Measurements from ENCODE around the gene GSG1. TPM values are rescaled to one million over a fixed set of nuclear protein-coding genes. Genes with fewer than 3 reads are reported as not detected.

Gene GSG1
- total RNA-seq, 2 experiments from 2014 or later: not detected

GRCh38 chr12:13133886-13134285 lies 30.4 kb upstream of the GSG1 start:
- H3K27ac Mint-ChIP-seq: no peak overlapping the region
- DNase-seq: no peak
- no peak overlapping the region for H3K4me3 Mint-ChIP-seq
- ChIA-PET CTCF (no interaction called here), POLR2A (no interaction called here)
- H3K27me3 Mint-ChIP-seq: peaks cover 24% of the 10 kb centered on the region
- no peaks in the 10 kb centered on the region for H3K9me3 Mint-ChIP-seq
- no peaks in the 10 kb centered on the region for H3K36me3 Mint-ChIP-seq (ENCODE audit: low read depth)
- H3K4me1 Mint-ChIP-seq: peaks cover 14% of the 10 kb centered on the region

GRCh38 chr12:13130981-13131380 lies 27.5 kb upstream of the GSG1 start:
- Mint-ChIP-seq H3K9me3 (no peaks in the 10 kb centered on the region), H3K36me3 (ENCODE audit: low read depth) (no peaks in the 10 kb centered on the region), H3K4me3 (no peak overlapping the region), H3K27me3 (peaks cover 28% of the 10 kb centered on the region), H3K27ac (no peak overlapping the region), H3K4me1 (peaks cover 18% of the 10 kb centered on the region)
- DNase-seq: no peak
- POLR2A ChIA-PET: no interaction called here
- CTCF ChIA-PET: no interaction called here

- Mint-ChIP-seq H3K27me3 (peaks cover 14% of the 10 kb centered on the region), H3K4me1 (peaks cover 18% of the 10 kb centered on the region), H3K4me3 (no peak overlapping the region), H3K9me3 (no peaks in the 10 kb centered on the region), H3K27ac (no peak overlapping the region), H3K36me3 (ENCODE audit: low read depth) (no peaks in the 10 kb centered on the region)
- no peak for DNase-seq
- CTCF ChIA-PET: no interaction called here
- POLR2A ChIA-PET: no interaction called here
These were observed 25.0 kb upstream of the GSG1 start for GRCh38 chr12:13128291-13128965.

- POLR2A ChIA-PET: no interaction called here
- H3K27me3 Mint-ChIP-seq: peaks cover 14% of the 10 kb centered on the region
These were observed 24.0 kb upstream of the GSG1 start for GRCh38 chr12:13127444-13127843.

GRCh38 chr12:13126494-13126893 lies 23.0 kb upstream of the GSG1 start:
- CTCF ChIA-PET: no interaction called here
- no peaks in the 10 kb centered on the region for H3K9me3 Mint-ChIP-seq

More at GRCh38 chr12:13127444-13127843, 24.0 kb upstream of the GSG1 start:
- H3K9me3 Mint-ChIP-seq: no peaks in the 10 kb centered on the region
- DNase-seq: no peak
- H3K27ac Mint-ChIP-seq: no peak overlapping the region
- H3K36me3 Mint-ChIP-seq (ENCODE audit: low read depth): no peaks in the 10 kb centered on the region
- no peak overlapping the region for H3K4me3 Mint-ChIP-seq
- H3K4me1 Mint-ChIP-seq: peaks cover 18% of the 10 kb centered on the region
- CTCF ChIA-PET: no interaction called here

GRCh38 chr12:13125996-13126395 lies 22.5 kb upstream of the GSG1 start:
- peaks cover 13% of the 10 kb centered on the region for H3K27me3 Mint-ChIP-seq
- H3K27ac Mint-ChIP-seq: no peak overlapping the region
- no peaks in the 10 kb centered on the region for H3K36me3 Mint-ChIP-seq (ENCODE audit: low read depth)
- POLR2A ChIA-PET: no interaction called here
- no peaks in the 10 kb centered on the region for H3K9me3 Mint-ChIP-seq
- peaks cover 10% of the 10 kb centered on the region for H3K4me1 Mint-ChIP-seq
- CTCF ChIA-PET: no interaction called here
- no peak for DNase-seq
- H3K4me3 Mint-ChIP-seq: no peak overlapping the region

More at GRCh38 chr12:13126494-13126893, 23.0 kb upstream of the GSG1 start:
- Mint-ChIP-seq H3K4me1 (peaks cover 15% of the 10 kb centered on the region), H3K36me3 (ENCODE audit: low read depth) (no peaks in the 10 kb centered on the region), H3K27ac (no peak overlapping the region), H3K27me3 (peaks cover 14% of the 10 kb centered on the region), H3K4me3 (no peak overlapping the region)
- no peak for DNase-seq
- POLR2A ChIA-PET: no interaction called here

GRCh38 chr12:13124656-13125505 lies 21.4 kb upstream of the GSG1 start:
- ChIA-PET CTCF (interaction anchor here (1.2 kb wide), 1 partner anchor 71 kb away, joined by 3 read pairs; the partner anchor contains the start of gene EMP1), POLR2A (no interaction called here)
- H3K27ac Mint-ChIP-seq: no peak overlapping the region
- no peaks in the 10 kb centered on the region for H3K9me3 Mint-ChIP-seq
- H3K4me1 Mint-ChIP-seq: peaks cover 9% of the 10 kb centered on the region
- no peak overlapping the region for H3K4me3 Mint-ChIP-seq
- no peak for DNase-seq
- H3K27me3 Mint-ChIP-seq: peaks cover 8% of the 10 kb centered on the region
- H3K36me3 Mint-ChIP-seq (ENCODE audit: low read depth): no peaks in the 10 kb centered on the region

- no peak overlapping the region for H3K27ac Mint-ChIP-seq
- no peak for DNase-seq
- ChIA-PET CTCF (interaction anchor here (0.8 kb wide), 1 partner anchor 91 kb away, joined by 4 read pairs; no protein-coding TSS in a partner anchor), POLR2A (no interaction called here)
- peaks cover 9% of the 10 kb centered on the region for H3K4me1 Mint-ChIP-seq
- no peaks in the 10 kb centered on the region for H3K9me3 Mint-ChIP-seq
- H3K4me3 Mint-ChIP-seq: no peak overlapping the region
- no peaks in the 10 kb centered on the region for H3K36me3 Mint-ChIP-seq (ENCODE audit: low read depth)
- H3K27me3 Mint-ChIP-seq: peaks cover 6% of the 10 kb centered on the region
These were observed 18.1 kb upstream of the GSG1 start for GRCh38 chr12:13121568-13121967.

GRCh38 chr12:13120413-13120812 lies 16.9 kb upstream of the GSG1 start:
- POLR2A ChIA-PET: no interaction called here
- CTCF ChIA-PET: no interaction called here
- Mint-ChIP-seq H3K9me3 (no peaks in the 10 kb centered on the region), H3K4me3 (no peak overlapping the region), H3K27ac (no peak overlapping the region), H3K4me1 (peaks cover 4% of the 10 kb centered on the region), H3K36me3 (ENCODE audit: low read depth) (no peaks in the 10 kb centered on the region), H3K27me3 (peaks cover 15% of the 10 kb centered on the region)
- DNase-seq: no peak

- Mint-ChIP-seq H3K9me3 (no peaks in the 10 kb centered on the region), H3K4me1 (peaks cover 4% of the 10 kb centered on the region), H3K27me3 (peaks cover 15% of the 10 kb centered on the region), H3K4me3 (no peak overlapping the region), H3K36me3 (ENCODE audit: low read depth) (no peaks in the 10 kb centered on the region), H3K27ac (no peak overlapping the region)
- POLR2A ChIA-PET: no interaction called here
- DNase-seq: no peak
- CTCF ChIA-PET: no interaction called here
These were observed 16.4 kb upstream of the GSG1 start for GRCh38 chr12:13119826-13120225.

GRCh38 chr12:13117029-13117428 lies 13.6 kb upstream of the GSG1 start:
- POLR2A ChIA-PET: no interaction called here
- Mint-ChIP-seq H3K9me3 (no peaks in the 10 kb centered on the region), H3K4me1 (peaks cover 4% of the 10 kb centered on the region), H3K27me3 (peaks cover 22% of the 10 kb centered on the region), H3K4me3 (no peak overlapping the region), H3K27ac (no peak overlapping the region), H3K36me3 (ENCODE audit: low read depth) (no peaks in the 10 kb centered on the region)
- no peak for DNase-seq
- CTCF ChIA-PET: interaction anchor here (0.8 kb wide), 1 partner anchor 15 kb away, joined by 3 read pairs; no protein-coding TSS in a partner anchor

- no peaks in the 10 kb centered on the region for H3K9me3 Mint-ChIP-seq
- no peak for DNase-seq
- H3K27me3 Mint-ChIP-seq: peaks cover 24% of the 10 kb centered on the region
- H3K4me3 Mint-ChIP-seq: no peak overlapping the region
- no peak overlapping the region for H3K27ac Mint-ChIP-seq
- ChIA-PET CTCF (interaction anchor here (1.2 kb wide), 1 partner anchor 96 kb away, joined by 6 read pairs; no protein-coding TSS in a partner anchor), POLR2A (no interaction called here)
- H3K36me3 Mint-ChIP-seq (ENCODE audit: low read depth): no peaks in the 10 kb centered on the region
- H3K4me1 Mint-ChIP-seq: peaks cover 3% of the 10 kb centered on the region
These were observed 12.8 kb upstream of the GSG1 start for GRCh38 chr12:13116259-13116658.

- ChIA-PET CTCF (no interaction called here), POLR2A (interaction anchor here (0.7 to 1.2 kb wide), 2 partner anchors 97 to 98 kb away, joined by 3 to 4 read pairs; no protein-coding TSS in a partner anchor)
- Mint-ChIP-seq H3K27me3 (peaks cover 26% of the 10 kb centered on the region), H3K4me1 (no peaks in the 10 kb centered on the region), H3K9me3 (no peaks in the 10 kb centered on the region), H3K27ac (no peak overlapping the region), H3K4me3 (no peak overlapping the region), H3K36me3 (ENCODE audit: low read depth) (no peaks in the 10 kb centered on the region)
- DNase-seq: no peak
These were observed 11.0 kb upstream of the GSG1 start for GRCh38 chr12:13114251-13115052.

Measured in activated CD4-positive, alpha-beta memory T cell treated with anti-CD3 and anti-CD28 coated beads, Interleukin-2, amount 10 ng/mL, durations not matched to agents 7 days and 5 days (primary cell).